Fibroblast of skin of back (primary cell): ENCODE measurements around the gene ARL15.

ENCODE experiments used
- DNase-seq: peaks from one replicate; pipeline ENCODE4 v3.0.0-alpha.2; 2013

Gene ARL15

DNA sequence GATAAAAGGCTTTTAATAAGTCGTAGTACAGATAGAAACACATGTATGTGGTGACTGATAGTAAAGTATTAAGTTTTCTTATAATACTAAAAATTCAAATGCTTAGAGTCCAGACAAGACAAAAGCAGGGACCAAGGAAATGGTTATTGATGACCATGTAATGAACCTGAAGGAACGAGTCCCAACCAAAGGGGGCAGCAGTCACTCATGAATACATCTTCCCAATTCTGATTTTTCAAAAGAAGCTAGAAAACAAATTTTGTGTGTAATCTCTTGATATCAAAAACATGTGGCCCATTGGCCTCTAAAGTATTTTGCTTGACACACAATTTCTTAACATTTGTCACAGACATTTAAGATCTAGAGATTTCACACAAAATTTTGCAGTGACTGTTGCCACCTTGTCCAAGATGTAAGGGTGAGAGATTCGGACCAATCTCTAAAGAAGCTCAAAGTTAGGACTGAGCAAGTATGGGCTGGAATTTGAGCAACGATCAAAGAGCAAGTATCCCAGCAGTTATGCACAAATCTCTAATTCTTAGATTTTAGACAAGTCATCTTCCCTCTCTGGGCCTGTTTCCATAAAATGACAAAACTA lies 66.8 kb downstream of the ARL15 start:
- peak; percentile 37 for DNase-seq

- DNase-seq, result no peak
These were observed 68.1 kb downstream of the ARL15 start for GRCh38 chr5:54242297-54242696.

- DNase-seq, result peak; percentile 48
These were observed 76.0 kb downstream of the ARL15 start for GRCh38 chr5:54234304-54234933.

GRCh38 chr5:54230936-54231685 lies 79.3 kb downstream of the ARL15 start:
- no peak for DNase-seq

- peak; percentile 49 for DNase-seq
These were observed 81.2 kb downstream of the ARL15 start for GRCh38 chr5:54229041-54229780.

GRCh38 chr5:54227759-54228158 lies 82.6 kb downstream of the ARL15 start:
- no peak for DNase-seq

GRCh38 chr5:54227109-54227508 lies 83.3 kb downstream of the ARL15 start:
- no peak for DNase-seq

- DNase-seq, result peak; percentile 11
These were observed 84.2 kb downstream of the ARL15 start for GRCh38 chr5:54226215-54226614.

DNA sequence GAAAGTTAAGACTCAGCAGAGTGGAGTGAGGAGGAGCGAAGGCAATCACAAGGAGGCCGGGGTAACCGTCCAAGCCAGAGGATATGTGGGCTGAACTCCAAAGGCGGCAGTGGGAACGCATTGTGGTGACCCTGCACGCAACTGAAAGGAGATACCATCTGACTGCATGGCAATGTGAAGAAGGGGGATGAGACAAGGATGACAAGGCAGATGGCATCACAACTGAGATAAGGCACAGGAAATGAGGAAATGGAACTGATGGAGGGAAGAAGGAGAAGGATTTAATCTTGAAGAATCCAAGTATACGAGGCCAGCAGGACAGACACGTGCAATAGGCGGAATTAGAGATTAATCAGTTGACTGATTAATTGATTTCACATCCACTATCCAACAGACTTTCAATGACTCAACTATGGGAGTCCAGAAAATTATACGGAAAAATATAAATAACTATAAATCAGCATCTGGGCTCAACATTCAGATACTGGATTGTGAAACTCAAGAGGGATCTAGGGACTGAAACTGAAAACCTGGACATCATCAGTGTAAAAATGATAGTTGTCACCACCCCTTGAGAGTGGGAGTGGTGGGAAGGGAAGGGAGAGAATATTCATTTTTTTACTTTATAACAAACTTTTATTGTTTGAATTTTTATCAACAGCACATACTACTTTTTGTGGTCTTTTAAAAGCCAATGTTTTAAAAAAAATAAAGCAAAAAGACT lies 86.1 kb downstream of the ARL15 start:
- no peak for DNase-seq

DNA sequence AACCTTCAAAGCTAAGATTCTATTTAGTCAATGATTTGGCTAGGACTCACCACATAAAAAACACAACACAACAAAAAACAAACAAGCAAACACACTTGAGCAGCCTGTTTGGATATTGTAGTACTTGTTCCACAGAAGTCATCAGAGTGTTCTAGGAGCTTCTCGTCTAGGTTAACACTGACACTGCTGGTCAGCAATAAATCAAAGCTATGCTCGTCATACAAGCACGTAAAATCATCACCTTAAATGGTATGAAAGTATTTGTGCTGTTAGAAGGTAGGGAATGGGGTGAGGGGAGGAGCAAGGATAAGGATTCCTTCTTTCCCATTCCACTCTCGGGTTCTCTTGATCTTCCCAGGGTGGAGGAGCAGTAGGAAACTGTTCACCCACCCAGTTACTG lies 88.0 kb downstream of the ARL15 start:
- no peak for DNase-seq

DNA sequence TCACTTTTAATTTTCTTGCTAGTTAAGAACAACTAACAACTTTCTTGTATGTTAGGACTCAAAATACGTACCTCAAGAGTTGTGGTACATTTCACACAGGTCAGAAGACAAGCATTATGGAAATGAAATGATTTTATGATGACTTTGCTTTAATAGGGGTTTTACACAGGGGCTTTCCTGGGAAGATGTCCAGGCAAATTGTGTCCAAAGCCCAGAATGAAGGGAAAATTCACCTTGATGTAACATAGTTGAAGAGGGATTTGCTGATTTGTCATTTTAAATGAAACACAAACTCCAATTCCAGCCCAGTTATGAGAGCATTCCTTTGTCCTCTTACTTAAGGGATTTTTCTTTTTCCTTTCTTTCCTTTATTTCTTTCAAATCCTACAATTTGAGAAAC lies 89.2 kb downstream of the ARL15 start:
- DNase-seq, result no peak

DNA sequence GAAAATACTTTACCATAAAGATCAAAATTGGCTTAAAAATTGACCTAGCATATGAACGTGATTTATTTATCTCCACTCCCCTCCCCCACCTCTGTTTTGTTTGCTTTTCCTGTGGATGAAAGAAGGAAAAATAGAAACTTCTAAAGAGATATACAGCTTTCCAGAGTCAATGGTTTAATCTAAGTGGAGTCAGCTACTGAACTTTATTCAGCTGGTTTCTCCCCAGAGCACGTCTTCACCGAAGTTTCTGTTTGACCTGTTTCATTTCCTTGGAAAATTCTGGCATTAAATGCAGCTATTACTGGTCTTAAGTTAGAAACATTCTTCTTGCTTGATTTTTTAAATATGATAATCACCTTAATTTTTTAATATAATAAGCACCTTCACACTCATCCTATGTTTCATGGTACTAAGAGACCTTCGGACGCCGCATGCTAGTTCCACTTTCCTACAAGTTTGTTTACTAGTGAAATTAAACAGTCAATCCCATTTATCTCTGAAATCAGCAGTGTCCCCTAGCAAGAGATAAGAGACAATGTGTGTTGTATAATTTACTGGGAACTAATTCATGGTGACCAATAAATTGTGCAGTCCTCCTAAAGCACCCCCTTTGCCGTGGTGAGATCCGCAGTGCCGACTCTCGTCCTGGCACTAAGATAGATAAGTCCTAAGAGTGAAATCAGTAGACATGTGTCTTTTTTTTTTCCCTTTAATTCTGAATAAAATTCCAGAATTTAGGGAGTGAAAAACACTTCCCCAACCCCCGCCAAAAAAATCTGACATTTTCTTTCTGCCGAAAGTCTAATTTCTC lies 89.9 kb downstream of the ARL15 start:
- DNase-seq, result no peak

- peak; percentile 69 for DNase-seq
These were observed 92.4 kb downstream of the ARL15 start for GRCh38 chr5:54217826-54218503.

DNA sequence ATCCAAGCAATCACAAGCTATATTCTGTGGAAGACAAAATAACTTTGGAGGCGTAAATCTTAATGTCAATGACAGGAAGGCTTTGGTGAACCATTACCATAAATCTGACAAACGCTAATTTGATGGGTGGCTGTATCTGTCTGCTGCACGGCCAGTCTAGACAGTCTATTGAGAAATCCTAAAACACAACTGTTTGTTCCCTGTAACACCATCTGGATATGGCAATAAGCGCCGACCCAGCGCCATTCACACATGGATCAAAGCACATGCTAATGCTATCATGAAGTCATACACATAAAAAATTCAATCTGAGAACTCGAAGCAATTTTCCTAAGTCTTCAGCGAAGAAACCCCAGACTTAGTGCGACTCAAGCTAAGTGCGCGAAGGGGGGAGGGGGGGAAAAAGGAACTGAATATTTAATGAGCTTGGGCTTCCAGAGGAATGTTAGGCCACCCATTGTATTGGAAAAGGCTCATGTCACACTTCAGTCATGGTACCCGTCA lies 95.1 kb downstream of the ARL15 start:
- DNase-seq, result no peak

DNA sequence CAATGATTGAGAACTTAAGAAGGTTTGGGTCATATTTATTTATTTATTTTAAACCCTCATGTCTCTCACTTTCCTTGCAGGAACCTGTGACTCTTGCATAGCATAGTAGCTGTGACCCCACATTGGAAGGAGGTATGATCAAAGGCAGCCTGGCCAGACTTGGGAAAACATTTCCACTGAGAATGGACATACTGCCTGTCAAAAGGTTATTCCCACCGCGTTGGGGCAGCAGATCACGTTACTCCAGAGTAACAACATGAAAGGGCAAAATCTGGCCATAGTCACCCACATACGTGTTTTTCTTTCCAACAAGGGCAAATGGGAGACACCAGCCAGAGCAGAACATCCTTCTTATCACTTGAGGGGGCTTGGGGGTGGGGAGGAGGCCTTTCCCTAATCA lies 95.7 kb downstream of the ARL15 start:
- DNase-seq, result no peak

GRCh38 chr5:54212331-54212730 lies 98.0 kb downstream of the ARL15 start:
- DNase-seq, result no peak

DNA sequence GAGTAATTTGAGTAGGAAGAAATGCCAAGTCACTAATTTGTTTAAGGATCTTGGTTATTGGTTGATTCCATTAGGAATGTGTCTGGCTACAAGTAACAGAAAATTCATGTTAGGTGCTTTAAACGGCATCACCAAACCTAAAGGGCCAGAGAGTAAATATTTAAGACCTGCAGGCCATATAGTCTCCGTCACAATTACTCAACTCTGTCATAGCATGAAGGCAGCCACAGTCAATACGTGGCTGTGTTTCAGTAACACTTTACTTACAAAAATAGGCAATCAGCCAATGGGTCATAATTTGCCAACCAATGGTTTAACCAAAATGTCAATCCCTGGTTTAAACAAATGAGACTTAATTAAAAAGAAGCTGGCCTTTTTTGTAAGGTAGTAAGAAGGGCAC lies 98.5 kb downstream of the ARL15 start:
- no peak for DNase-seq

DNA sequence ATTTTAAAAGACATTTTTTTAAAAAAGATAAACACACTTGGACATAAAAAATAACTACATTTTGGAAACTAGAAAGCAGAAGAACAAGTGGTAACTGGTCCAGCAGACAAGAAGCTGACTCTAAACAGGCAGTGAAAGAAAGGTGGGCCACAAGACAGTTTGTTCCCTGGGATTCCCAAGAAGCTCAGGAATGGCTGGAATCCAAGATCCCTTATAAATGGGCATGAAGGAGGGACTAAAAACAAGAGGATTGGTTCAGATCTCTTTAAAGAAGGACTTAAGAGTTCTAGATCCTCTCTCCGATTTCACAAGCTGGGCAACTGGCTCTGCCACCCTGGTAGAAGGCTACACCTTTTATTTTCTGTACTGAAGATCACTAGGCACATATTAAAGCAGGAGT lies 102.8 kb downstream of the ARL15 start:
- DNase-seq, result no peak

- no peak for DNase-seq
These were observed 103.7 kb downstream of the ARL15 start for GRCh38 chr5:54206580-54207229.

GRCh38 chr5:54205918-54206317 lies 104.5 kb downstream of the ARL15 start:
- DNase-seq, result no peak
